PC-9 (cell line): ENCODE data around the gene MVP. TPM values are rescaled to one million over a fixed set of nuclear protein-coding genes. Genes with fewer than 3 reads are reported as not detected.

Experiments
- BruUV-seq: library from RNA; stranded (reverse); fragments of 400-500 nt; replicated peaks from 2 replicates; lab custom pipeline; 2021; lab: Mats Ljungman, UMichigan
- CTCF ChIA-PET: fragments of 300-600 bp; sonication (Branson Sonifier 250); formaldehyde crosslinking; loops from one replicate; lab custom pipeline; 2022; ENCODE audit warnings: antibody characterized with exemption; lab: Charles Lee
- POLR2A ChIA-PET: fragments of 300-600 bp; sonication (Branson Sonifier 250); formaldehyde crosslinking; loops from one replicate; lab custom pipeline; 2022; ENCODE audit warnings: antibody characterized with exemption; ENCODE audit not compliant: unreplicated experiment; lab: Charles Lee
- DNase-seq, 2 experiments: peaks; one replicate each; pipeline versions ENCODE4 v3.0.0 to v3.0.0-alpha.2; 2015 to 2022; ENCODE audit warnings: mixed read lengths in 1 of 2
- H2AFZ ChIP-seq: fragments of 200-600 bp; sonication (generic); 2 replicates; pipeline ENCODE4 v1.8.1; 2017; ENCODE audit warnings: antibody characterized with exemption
- H3F3A ChIP-seq: fragments of 200-600 bp; sonication (generic); 2 replicates; pipeline ENCODE4 v1.8.1; 2017; ENCODE audit warnings: antibody characterized with exemption, mild to moderate bottlenecking, low read depth; ENCODE audit not compliant: insufficient read depth
- H3K27ac ChIP-seq: fragments of 200-600 bp; sonication (generic); 2 replicates; pipeline ENCODE4 v1.6.1; 2016; ENCODE audit warnings: mixed run types
- H3K27me3 ChIP-seq: fragments of 200-600 bp; sonication (generic); 2 replicates; pipeline ENCODE4 v1.6.1; 2016; ENCODE audit warnings: low read depth, mixed run types; ENCODE audit not compliant: insufficient read depth
- H3K36me3 ChIP-seq: fragments of 200-600 bp; sonication (generic); 2 replicates; pipeline ENCODE4 v1.6.1; 2016; ENCODE audit warnings: low read depth, mixed run types
- H3K4me1 ChIP-seq: fragments of 200-600 bp; sonication (generic); replicated peaks from 2 replicates; pipeline ENCODE4 v1.6.1; 2016; ENCODE audit warnings: mixed run types; ENCODE audit not compliant: insufficient read depth
- H3K4me2 ChIP-seq: fragments of 200-600 bp; sonication (generic); 2 replicates; pipeline ENCODE4 v1.6.1; 2017; ENCODE audit warnings: mixed run types
- H3K4me3 ChIP-seq: fragments of 200-600 bp; sonication (generic); 2 replicates; pipeline ENCODE4 v1.6.1; 2016; ENCODE audit warnings: mixed run types
- H3K79me2 ChIP-seq: fragments of 200-600 bp; sonication (generic); 2 replicates; pipeline ENCODE4 v1.6.1; 2017; ENCODE audit warnings: low read depth, mixed run types
- H3K9me2 ChIP-seq: fragments of 200-600 bp; sonication (generic); 2 replicates; pipeline ENCODE4 v1.8.1; 2017; ENCODE audit warnings: mild to moderate bottlenecking; ENCODE audit not compliant: insufficient read depth
- H3K9me3 ChIP-seq: fragments of 200-600 bp; sonication (generic); 2 replicates; pipeline ENCODE4 v1.8.1; 2016; ENCODE audit warnings: low read depth; ENCODE audit not compliant: insufficient read depth
- H4K20me1 ChIP-seq: fragments of 200-600 bp; sonication (generic); 2 replicates; pipeline ENCODE4 v1.8.1; 2017; ENCODE audit not compliant: insufficient read depth
- EZH2 ChIP-seq: fragments of 200-600 bp; sonication (generic); IDR thresholded peaks from 2 replicates; pipeline ENCODE4 v1.8.0; 2017; ENCODE audit warnings: antibody characterized with exemption, low read depth
- intact Hi-C: fragments of 100-400 bp; cut with micrococcal nuclease; formaldehyde crosslinking; loops from one replicate; pipeline ENCODE4 v1.10.0; 2022; ENCODE audit not compliant: unreplicated experiment
- total RNA-seq: library from RNA; stranded (reverse); gene quantifications from 2 replicates; pipeline ENCODE4 v1.2.3, GENCODE V29; 2021
- TF ChIP-seq, protein P1 (sequence below): fragments of 200-600 bp; sonication (generic); conservative IDR thresholded peaks from 2 replicates; pipeline ENCODE4 v1.6.1; 2017; ENCODE audit warnings: mixed run types, antibody characterized with exemption, mild to moderate bottlenecking, moderate library complexity

MVP gene
- total RNA-seq, 1 experiment from 2014 or later, result 208 TPM

DNA sequence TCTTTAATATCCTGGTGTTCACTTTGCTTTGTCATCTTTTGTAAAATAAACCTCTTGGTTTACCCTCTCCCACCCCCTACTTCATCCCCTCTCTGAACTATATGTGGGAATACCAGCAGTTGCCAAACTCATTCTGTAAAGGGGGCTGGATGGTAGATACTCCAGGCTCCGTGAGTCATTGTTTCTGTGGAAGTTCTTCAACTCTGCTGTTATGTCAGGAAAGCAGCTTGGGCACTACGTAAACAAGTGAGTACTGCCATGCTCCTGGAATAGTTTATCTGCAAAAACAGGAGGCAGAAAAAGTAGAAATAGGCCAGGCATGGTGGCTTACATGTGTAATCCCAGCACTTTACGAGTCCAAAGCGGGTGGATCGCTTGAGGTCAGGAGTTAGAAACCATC, 17.6 kb downstream of the MVP start:
- Histone ChIP-seq H2AFZ (no peak overlapping the region), H3K4me2 (no peak overlapping the region), H3K79me2 (no peaks in the 10 kb centered on the region), H3K27me3 (no peaks in the 10 kb centered on the region), H3K4me3 (no peak overlapping the region), H3K9me2 (no peaks in the 10 kb centered on the region), H4K20me1 (no peaks in the 10 kb centered on the region), H3K4me1 (no peaks in the 10 kb centered on the region), H3K36me3 (peaks cover 4% of the 10 kb centered on the region; the same call in 1 of the 2 replicates), H3K9me3 (no peaks in the 10 kb centered on the region), H3K27ac (no peak overlapping the region), H3F3A (peaks cover 4% of the 10 kb centered on the region; the same call in 1 of the 2 replicates)
- ChIA-PET POLR2A (interaction anchor here (0.6 kb wide), 1 partner anchor 49 kb away, joined by 12 read pairs; no protein-coding TSS in a partner anchor), CTCF (interaction anchor here (1.3 kb wide), 1 partner anchor 11 kb away, joined by 3 read pairs; no protein-coding TSS in a partner anchor)
- intact Hi-C loops, result no loop called here
- no TSS peak for BruUV-seq
- DNase-seq, result no peak
- TF ChIP-seq EZH2, result no peak
- TF ChIP-seq, protein P1, sequence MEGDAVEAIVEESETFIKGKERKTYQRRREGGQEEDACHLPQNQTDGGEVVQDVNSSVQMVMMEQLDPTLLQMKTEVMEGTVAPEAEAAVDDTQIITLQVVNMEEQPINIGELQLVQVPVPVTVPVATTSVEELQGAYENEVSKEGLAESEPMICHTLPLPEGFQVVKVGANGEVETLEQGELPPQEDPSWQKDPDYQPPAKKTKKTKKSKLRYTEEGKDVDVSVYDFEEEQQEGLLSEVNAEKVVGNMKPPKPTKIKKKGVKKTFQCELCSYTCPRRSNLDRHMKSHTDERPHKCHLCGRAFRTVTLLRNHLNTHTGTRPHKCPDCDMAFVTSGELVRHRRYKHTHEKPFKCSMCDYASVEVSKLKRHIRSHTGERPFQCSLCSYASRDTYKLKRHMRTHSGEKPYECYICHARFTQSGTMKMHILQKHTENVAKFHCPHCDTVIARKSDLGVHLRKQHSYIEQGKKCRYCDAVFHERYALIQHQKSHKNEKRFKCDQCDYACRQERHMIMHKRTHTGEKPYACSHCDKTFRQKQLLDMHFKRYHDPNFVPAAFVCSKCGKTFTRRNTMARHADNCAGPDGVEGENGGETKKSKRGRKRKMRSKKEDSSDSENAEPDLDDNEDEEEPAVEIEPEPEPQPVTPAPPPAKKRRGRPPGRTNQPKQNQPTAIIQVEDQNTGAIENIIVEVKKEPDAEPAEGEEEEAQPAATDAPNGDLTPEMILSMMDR, result no peak

DNA sequence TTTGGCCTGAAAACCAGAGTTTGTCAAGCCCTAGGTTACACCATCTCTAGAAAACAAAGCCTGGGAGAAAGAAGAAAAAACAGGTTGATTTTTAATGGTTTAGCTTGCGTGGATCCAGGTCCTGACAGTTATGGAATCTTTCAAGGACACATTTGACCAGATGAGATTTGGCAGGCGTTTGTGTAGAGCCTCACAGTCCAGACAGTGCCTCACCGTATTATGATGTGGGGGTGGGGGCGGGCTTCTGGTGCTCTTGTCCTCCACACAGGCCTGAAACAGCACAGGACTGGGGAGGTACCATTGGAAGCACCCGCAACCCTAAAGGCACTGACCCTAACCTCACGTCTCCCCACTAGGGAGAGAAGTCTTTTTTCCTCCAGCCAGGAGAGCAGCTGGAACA, 19.6 kb downstream of the MVP start:
- POLR2A ChIA-PET, result no interaction called here

DNA sequence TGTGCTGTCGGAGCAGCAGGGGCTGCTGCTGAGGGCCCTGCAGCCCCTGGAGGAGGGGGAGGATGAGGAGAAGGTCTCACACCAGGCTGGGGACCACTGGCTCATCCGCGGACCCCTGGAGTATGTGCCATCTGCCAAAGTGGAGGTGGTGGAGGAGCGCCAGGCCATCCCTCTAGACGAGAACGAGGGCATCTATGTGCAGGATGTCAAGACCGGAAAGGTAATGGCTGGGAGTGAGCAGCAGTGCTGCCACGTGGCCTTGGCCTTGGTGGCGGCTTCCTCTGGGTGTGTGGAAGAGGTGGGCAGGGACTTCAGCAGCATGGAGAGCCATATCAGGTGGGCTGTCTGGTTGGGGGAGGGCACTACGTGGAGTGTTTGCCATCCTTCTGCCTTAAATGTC, 20.0 kb downstream of the MVP start:
- TF ChIP-seq, protein P1, result no peak
- TF ChIP-seq EZH2, result no peak
- Histone ChIP-seq H3K4me2 (no peak overlapping the region), H2AFZ (no peak overlapping the region), H3K27me3 (no peaks in the 10 kb centered on the region), H3K36me3 (0 out of 2 replicates have a peak, but pooled peaks cover under 1% of the 10 kb centered on the region), H3K4me3 (no peak overlapping the region), H3K79me2 (no peaks in the 10 kb centered on the region), H3K9me2 (no peaks in the 10 kb centered on the region), H3K27ac (no peak overlapping the region), H3F3A (no peaks in the 10 kb centered on the region; the same call in 1 of the 2 replicates), H4K20me1 (no peaks in the 10 kb centered on the region), H3K4me1 (no peaks in the 10 kb centered on the region), H3K9me3 (no peaks in the 10 kb centered on the region)
- CTCF ChIA-PET, result no interaction called here
- POLR2A ChIA-PET, result no interaction called here
- BruUV-seq, result no TSS peak
- no peak for DNase-seq
- intact Hi-C loops, result no loop called here

More for the DNA sequence above, 19.6 kb downstream of the MVP start:
- CTCF ChIA-PET, result no interaction called here
- Histone ChIP-seq H3K36me3 (peaks cover 4% of the 10 kb centered on the region; the same call in 1 of the 2 replicates), H3K4me2 (no peak overlapping the region), H4K20me1 (no peaks in the 10 kb centered on the region), H3K4me1 (no peaks in the 10 kb centered on the region), H3K9me3 (no peaks in the 10 kb centered on the region), H3K27me3 (no peaks in the 10 kb centered on the region), H3F3A (no peaks in the 10 kb centered on the region; the same call in 1 of the 2 replicates), H3K9me2 (no peaks in the 10 kb centered on the region), H2AFZ (no peak overlapping the region), H3K79me2 (no peaks in the 10 kb centered on the region), H3K4me3 (no peak overlapping the region), H3K27ac (no peak overlapping the region)
- TF ChIP-seq EZH2, result no peak
- DNase-seq, result no peak
- intact Hi-C loops, result no loop called here
- no TSS peak for BruUV-seq

DNA sequence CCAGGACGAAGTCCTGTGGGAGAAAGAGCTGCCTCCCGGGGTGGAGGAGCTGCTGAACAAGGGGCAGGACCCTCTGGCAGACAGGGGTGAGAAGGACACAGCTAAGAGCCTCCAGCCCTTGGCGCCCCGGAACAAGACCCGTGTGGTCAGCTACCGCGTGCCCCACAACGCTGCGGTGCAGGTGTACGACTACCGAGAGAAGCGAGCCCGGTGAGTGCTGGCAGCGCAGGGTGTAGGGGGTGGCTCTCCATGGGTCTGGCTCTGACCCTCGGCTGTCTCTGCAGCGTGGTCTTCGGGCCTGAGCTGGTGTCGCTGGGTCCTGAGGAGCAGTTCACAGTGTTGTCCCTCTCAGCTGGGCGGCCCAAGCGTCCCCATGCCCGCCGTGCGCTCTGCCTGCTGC, 21.4 kb downstream of the MVP start:
- H4K20me1 ChIP-seq, result no peaks in the 10 kb centered on the region
- no peaks in the 10 kb centered on the region for H3K9me3 ChIP-seq
- H3F3A ChIP-seq, result no peaks in the 10 kb centered on the region
- no peak overlapping the region for H3K4me2 ChIP-seq
- H2AFZ ChIP-seq, result no peak overlapping the region
- DNase-seq, result no peak
- no peaks in the 10 kb centered on the region for H3K27me3 ChIP-seq
- no TSS peak for BruUV-seq
- intact Hi-C loops, result no loop called here
- H3K27ac ChIP-seq, result no peak overlapping the region
- no peaks in the 10 kb centered on the region for H3K4me1 ChIP-seq
- no peaks in the 10 kb centered on the region for H3K36me3 ChIP-seq
- ChIA-PET CTCF (no interaction called here), POLR2A (interaction anchor here (0.6 kb wide), 1 partner anchor 26 kb away, joined by 4 read pairs; the partner anchor contains the start of gene PAGR1)
- TF ChIP-seq, protein P1, result no peak
- no peak for TF ChIP-seq EZH2
- no peaks in the 10 kb centered on the region for H3K79me2 ChIP-seq
- no peak overlapping the region for H3K4me3 ChIP-seq
- no peaks in the 10 kb centered on the region for H3K9me2 ChIP-seq
